Tibial artery (tissue), 4 donors: ENCODE data around the gene DNAJC15.
"Not testable (repeated sequence)": the region's sequence is repeated elsewhere in the genome, so short reads cannot be mapped to it uniquely, and the experiment has no call there.

Source experiments
- DNase-seq, 2 donors: peaks; one replicate each; pipeline ENCODE4 v3.0.0-alpha.2; 2019
- H3K27ac ChIP-seq, 2 donors: fragments of 200-600 bp; sonication (generic) in 1 of 2; 1 replicate in 1 of 2; 2 replicates in 1 of 2; pipeline ENCODE4 v1.5.1; 2018 to 2019; ENCODE audit warnings: mild to moderate bottlenecking in 1 of 2
- H3K27me3 ChIP-seq, 2 donors: fragments of 200-600 bp; sonication (generic) in 1 of 2; one replicate each; pipeline versions ENCODE4 v1.5.1 to v1.6.0; 2016 to 2019
- H3K36me3 ChIP-seq, 3 donors: fragments of 200-600 bp; sonication (generic) in 2 of 3; one replicate each; pipeline ENCODE4 v1.5.1; 2016 to 2019; ENCODE audit warnings: mild to moderate bottlenecking in 2 of 3
- H3K4me1 ChIP-seq, 4 donors: fragments of 200-600 bp; sonication (generic) in 2 of 4; 1 replicate in 3 of 4; 2 replicates in 1 of 4; pipeline ENCODE4 v1.5.1; 2016 to 2019
- H3K4me3 ChIP-seq, 2 donors: fragments of 200-600 bp; sonication (generic) in 1 of 2; 1 replicate in 1 of 2; 2 replicates in 1 of 2; pipeline ENCODE4 v1.5.1; 2018 to 2019; ENCODE audit warnings: mild to moderate bottlenecking in 2 of 2
- H3K9me3 ChIP-seq, 3 donors: fragments of 200-600 bp; sonication (generic) in 1 of 3; one replicate each; pipeline ENCODE4 v1.5.1; 2016 to 2019
- CTCF ChIP-seq, 2 experiments: fragments of 200-600 bp in 1 of 2; fragments of 450-650 bp in 1 of 2; IDR thresholded peaks; one replicate each; pipeline ENCODE4 v1.5.1; 2017 to 2019; ENCODE audit warnings: antibody characterized with exemption in 2 of 2, mild to moderate bottlenecking in 1 of 2, moderate library complexity in 1 of 2
- intact Hi-C: fragments of 100-400 bp; cut with DNase I; formaldehyde crosslinking; loops from one replicate; pipeline ENCODE4 v1.15.0; 2023; ENCODE audit warnings: low total_unique reads

Gene DNAJC15

GRCh38 chr13:43061496-43062280 is 38.3 kb downstream of the DNAJC15 start:
- no peaks in the 10 kb centered on the region for H3K9me3 ChIP-seq
- DNase-seq = no peak
- no peaks in the 10 kb centered on the region for H3K27me3 ChIP-seq
- peaks cover 0 to 3% (median 0%) of the 10 kb centered on the region in 3 donors for H3K36me3 ChIP-seq
- H3K4me3 ChIP-seq = no peak overlapping the region
- TF ChIP-seq CTCF (IDR thresholded peaks at IDR 0.05) = no peak
- intact Hi-C loops = no loop called here
- H3K4me1 ChIP-seq = peaks cover 0 to 14% (median 6%) of the 10 kb centered on the region in 4 donors
- H3K27ac ChIP-seq = no peak overlapping the region

- intact Hi-C loops = no loop called here
- Histone ChIP-seq H3K4me3 (no peak overlapping the region), H3K27me3 (no peaks in the 10 kb centered on the region), H3K36me3 (peaks cover 0 to 11% (median under 1%) of the 10 kb centered on the region in 3 donors), H3K9me3 (no peaks in the 10 kb centered on the region), H3K4me1 (no peaks in the 10 kb centered on the region), H3K27ac (no peak overlapping the region)
- no peak for DNase-seq
- TF ChIP-seq CTCF (IDR thresholded peaks at IDR 0.05) = no peak
These were observed 48.4 kb downstream of the DNAJC15 start for GRCh38 chr13:43071824-43072223.

GRCh38 chr13:43072394-43072793 is 49.0 kb downstream of the DNAJC15 start:
- Histone ChIP-seq H3K9me3 (no peaks in the 10 kb centered on the region), H3K4me3 (no peak overlapping the region), H3K36me3 (peaks cover 0 to 11% (median 0%) of the 10 kb centered on the region in 3 donors), H3K27ac (no peak overlapping the region), H3K4me1 (no peaks in the 10 kb centered on the region), H3K27me3 (no peaks in the 10 kb centered on the region)
- peak; percentile 67 to 69 for DNase-seq
- TF ChIP-seq CTCF (IDR thresholded peaks at IDR 0.05) = no peak
- intact Hi-C loops = no loop called here

GRCh38 chr13:43074824-43075510 is 51.6 kb downstream of the DNAJC15 start:
- Histone ChIP-seq H3K36me3 (peaks cover 0 to 3% (median 0%) of the 10 kb centered on the region in 3 donors), H3K4me1 (no peaks in the 10 kb centered on the region), H3K27ac (no peak overlapping the region), H3K4me3 (no peak overlapping the region), H3K27me3 (no peaks in the 10 kb centered on the region), H3K9me3 (no peaks in the 10 kb centered on the region)
- TF ChIP-seq CTCF (IDR thresholded peaks at IDR 0.05) = no peak
- intact Hi-C loops = no loop called here
- DNase-seq = no peak

GRCh38 chr13:43075511-43075902 is 52.1 kb downstream of the DNAJC15 start:
- H3K27ac ChIP-seq, H3K36me3 ChIP-seq, H3K4me3 ChIP-seq, H3K4me1 ChIP-seq, DNase-seq, intact Hi-C loops, H3K9me3 ChIP-seq, H3K27me3 ChIP-seq: not testable (repeated sequence)

GRCh38 chr13:43077046-43077445 is 53.7 kb downstream of the DNAJC15 start:
- TF ChIP-seq CTCF (IDR thresholded peaks at IDR 0.05) = no peak
- intact Hi-C loops = no loop called here
- H3K4me1 ChIP-seq = no peaks in the 10 kb centered on the region
- no peaks in the 10 kb centered on the region for H3K27me3 ChIP-seq
- no peaks in the 10 kb centered on the region for H3K9me3 ChIP-seq
- no peak for DNase-seq
- peaks cover 0 to 9% (median 8%) of the 10 kb centered on the region in 3 donors for H3K36me3 ChIP-seq
- H3K27ac ChIP-seq = no peak overlapping the region
- no peak overlapping the region for H3K4me3 ChIP-seq
